NCI-H146 treated with DMSO at 0.1 percent for 48 hours (cell line): ENCODE results near the gene OR10G7.
"Not testable (repeated sequence)": the region's sequence is repeated elsewhere in the genome, so short reads cannot be mapped to it uniquely, and the experiment has no call there.

Experiments
- DNase-seq: peaks from one replicate; lab custom pipeline; 2025; ENCODE audit not compliant: unreplicated experiment; lab: John Stamatoyannopoulos, UW

OR10G7 gene

GRCh38 chr11:124043420-124043819, 2.3 kb upstream of the OR10G7 start:
- no peak for DNase-seq

GRCh38 chr11:124039557-124039956, 1.6 kb downstream of the OR10G7 start:
- DNase-seq, result no peak

- DNase-seq, result no peak
These were observed 4.5 kb downstream of the OR10G7 start for GRCh38 chr11:124036666-124037065.

DNA sequence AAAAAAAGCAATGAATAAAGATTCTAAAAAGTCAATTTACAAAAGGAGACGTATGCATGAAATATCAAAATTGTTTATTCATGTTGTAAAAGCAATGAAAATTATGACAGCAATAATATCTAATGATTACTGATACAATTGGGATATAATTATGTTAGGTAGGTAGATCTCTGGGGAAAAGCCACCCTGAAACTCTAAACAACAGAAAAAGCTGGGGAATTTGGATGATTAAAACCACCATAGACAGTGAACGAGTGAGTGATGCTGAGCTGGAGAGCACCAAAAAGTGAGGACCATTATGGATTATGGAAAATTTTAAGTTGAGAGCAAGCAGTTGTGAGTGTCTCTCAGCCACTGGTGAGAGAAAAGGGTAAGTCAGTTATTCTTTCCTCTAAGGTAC, 14.6 kb downstream of the OR10G7 start, which contains the start of gene OR10G8:
OR10G8 (plus strand) TSS at position 301 of the 400 bp plus-strand sequence. CDS start 2,825 bp downstream, outside the sequence.
- no peak for DNase-seq

GRCh38 chr11:124015837-124016236, 25.3 kb downstream of the OR10G7 start:
- not testable (repeated sequence) for DNase-seq

DNA sequence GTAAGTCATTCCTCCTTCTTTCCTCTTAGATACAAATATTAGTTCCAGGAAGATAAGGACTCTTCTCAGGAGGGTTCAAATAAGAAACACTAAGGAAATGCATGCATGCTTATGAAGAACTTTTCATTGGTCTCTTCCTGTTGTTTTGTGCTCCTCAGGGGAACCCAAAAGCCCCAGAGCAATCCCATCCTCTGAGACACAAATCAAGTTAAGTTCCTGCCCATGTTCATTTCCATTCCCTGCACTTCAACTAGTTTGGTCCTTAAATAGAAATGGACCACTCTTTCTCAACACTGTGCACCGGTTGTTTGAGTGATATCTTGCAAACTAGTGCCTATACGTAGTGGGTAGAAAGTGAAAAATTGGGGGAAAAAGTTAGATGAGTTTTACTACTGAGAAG, 28.4 kb downstream of the OR10G7 start, which contains the start of gene OR10G4:
OR10G4 (plus strand) TSS at position 301 of the 400 bp plus-strand sequence. CDS start 2,578 bp downstream, outside the sequence.
- DNase-seq, result no peak

DNA sequence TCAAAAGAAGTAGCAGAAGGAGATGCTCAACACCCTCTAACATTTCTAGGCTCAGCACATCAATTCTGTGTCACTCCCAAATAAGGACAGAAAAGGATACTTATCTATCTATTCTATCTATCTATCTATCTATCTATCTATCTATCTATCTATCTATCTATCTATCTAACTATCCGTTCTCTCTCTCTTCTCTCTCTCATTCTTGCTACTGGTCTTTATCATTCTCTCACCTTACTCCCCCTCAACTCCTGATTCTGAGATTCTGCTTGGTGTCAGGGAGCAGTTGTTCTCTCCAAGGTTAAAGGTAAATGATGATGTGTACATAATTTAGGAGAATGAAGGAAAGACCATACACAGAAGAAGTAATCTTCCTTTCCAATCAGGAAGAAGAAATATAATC, 46.0 kb downstream of the OR10G7 start, which contains the start of gene OR10G6:
OR10G6 (minus strand) TSS at position 43 of the 400 bp plus-strand sequence; CDS start at position 43, 0 bp downstream.
- DNase-seq, result no peak
